HG03135 (cell line): ENCODE data around the gene CMTM8.

ENCODE experiments used
- ATAC-seq: cut with Tn5 transposase; IDR thresholded peaks from one replicate; pipeline ENCODE4 v1.9.1; 2021; ENCODE audit warnings: mild to moderate bottlenecking, moderate library complexity; ENCODE audit not compliant: unreplicated experiment

CMTM8 gene

DNA sequence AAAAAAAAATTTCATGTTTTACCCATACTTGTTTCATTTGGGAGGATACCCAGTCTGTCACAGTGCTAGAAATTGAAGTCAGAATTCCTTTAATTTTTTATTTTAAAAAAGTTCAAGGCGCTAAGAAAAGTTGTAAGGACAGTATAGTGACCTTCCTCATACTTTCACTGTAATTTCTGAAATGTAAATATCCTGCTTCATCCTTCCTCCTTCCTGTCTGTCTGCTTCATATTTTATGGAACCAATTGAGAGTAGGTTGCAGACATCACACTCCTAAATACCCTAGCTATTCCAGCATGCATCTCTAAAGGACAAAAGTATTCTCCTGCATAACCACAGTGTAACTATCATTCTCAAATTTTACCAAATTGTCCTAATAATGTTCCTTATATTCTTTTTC lies 35.8 kb downstream of the CMTM8 start:
- ATAC-seq = no peak

DNA sequence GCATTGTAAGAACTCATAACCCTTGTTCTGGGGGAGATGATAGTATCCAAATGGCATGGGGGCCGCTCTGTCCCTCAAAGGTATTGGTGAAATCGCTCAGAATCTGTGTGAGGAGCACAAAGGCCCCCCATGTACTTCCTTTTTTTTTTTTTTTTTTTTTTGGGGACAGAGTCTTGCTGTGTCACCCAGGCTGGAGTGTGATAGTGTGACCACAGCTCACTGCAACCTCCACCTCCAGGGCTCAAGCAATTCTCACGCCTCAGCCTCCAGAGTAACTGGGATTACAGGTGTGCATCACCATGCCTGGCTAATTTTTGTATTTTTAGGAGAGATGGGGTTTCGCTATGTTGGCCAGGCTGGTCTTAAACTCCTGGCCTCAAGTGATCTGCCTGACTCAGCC lies 37.0 kb downstream of the CMTM8 start:
- no peak for ATAC-seq

DNA sequence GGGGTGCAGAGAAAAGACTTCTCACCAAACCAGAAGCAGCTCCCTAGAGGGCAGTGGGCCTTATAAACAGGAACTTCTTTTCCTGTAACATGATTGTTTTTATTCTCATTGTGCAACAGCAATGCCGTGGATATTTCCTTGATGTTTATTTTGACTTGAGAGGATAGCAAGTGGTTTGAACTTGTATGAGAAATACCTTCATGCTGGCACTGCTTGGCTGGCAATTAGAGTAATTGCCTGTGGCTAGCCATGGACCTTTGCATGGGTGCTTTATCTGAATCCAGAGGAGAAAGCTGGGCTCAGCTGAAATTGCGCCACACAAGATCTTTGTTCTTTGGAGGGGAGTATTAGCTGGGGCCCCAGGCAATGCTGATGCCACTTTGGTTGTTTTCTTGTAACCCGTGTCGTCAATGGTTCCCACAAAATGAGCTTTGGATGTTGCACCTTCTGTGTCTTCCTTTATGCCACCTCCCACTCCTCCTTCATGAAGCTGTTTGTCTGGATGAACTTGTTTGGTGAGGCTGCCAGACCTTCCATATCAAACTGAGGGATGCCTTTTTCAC lies 37.9 kb downstream of the CMTM8 start:
- no peak for ATAC-seq

DNA sequence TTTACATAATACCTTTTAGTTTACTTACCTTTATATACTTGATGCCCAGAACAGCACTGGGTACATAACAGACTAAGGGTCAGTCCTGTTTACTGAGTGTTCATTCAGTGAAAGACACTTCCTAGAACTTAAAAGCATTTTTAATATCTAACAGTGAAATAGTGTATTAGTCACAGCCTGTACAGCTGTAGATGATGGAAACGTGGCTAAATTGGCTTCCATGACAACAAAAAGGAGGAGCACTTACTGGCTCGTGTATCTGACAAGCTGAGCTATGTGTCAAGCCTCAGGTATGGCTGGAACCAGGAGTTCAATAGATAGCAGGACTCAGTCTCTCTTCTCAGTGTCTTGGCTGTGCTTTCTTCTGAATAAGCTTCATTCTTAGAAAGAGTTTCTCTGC lies 40.2 kb downstream of the CMTM8 start:
- ATAC-seq = no peak

DNA sequence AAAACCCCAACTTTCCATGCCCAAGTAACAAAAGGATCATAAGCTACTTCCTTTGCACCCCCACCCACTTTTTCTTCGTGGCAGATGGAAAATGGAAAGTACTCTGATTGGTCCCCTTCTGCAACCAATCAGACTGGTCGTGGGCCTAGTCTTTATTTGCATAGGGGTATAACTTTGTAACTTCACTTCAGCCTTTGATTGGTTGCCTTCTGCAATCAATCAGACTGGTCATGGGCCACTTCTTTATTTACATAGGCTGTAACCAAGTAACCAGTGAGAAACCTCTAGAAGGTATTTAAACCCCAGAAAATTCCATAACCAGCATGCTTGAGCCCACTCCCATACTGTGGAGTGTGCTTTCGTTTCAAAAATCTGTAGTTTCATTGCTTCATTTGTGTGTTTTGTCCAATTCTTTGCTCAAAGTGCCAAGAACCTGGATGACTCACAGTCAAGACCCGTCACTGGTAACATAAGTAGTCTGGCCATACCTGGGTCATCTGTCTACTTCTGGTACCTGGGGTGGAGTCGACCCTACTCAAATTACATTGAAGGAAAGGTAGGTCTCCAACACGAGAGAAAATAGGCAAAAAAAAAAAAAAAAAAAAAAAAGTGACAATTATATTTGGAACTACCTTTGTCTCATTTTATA lies 41.9 kb downstream of the CMTM8 start:
- ATAC-seq = no peak

DNA sequence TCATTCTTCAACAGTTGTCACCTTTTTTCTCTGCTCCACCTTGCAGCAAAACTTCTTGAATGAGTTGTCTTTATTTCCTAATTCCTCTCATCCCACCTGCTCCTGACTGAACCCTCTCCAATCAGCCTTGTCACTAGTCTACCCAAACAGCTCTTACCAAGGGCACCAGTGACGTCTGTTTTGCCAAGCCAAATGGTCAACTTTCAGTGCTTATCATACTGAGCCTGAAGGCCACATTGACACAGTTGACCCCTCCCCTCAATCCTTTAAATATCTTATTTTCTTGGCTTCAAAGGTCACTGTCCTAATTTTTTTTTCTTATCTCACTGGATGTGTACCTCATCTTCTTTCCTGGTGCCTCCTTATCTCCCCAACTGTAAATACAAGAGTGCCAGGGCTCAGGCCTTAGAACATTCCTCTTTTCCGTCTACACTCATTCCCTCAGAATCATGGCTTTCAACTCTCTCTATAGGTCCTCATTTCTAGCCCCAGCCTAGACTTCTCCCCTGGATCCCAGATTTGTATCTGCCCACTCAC lies 43.2 kb downstream of the CMTM8 start:
- ATAC-seq = no peak

DNA sequence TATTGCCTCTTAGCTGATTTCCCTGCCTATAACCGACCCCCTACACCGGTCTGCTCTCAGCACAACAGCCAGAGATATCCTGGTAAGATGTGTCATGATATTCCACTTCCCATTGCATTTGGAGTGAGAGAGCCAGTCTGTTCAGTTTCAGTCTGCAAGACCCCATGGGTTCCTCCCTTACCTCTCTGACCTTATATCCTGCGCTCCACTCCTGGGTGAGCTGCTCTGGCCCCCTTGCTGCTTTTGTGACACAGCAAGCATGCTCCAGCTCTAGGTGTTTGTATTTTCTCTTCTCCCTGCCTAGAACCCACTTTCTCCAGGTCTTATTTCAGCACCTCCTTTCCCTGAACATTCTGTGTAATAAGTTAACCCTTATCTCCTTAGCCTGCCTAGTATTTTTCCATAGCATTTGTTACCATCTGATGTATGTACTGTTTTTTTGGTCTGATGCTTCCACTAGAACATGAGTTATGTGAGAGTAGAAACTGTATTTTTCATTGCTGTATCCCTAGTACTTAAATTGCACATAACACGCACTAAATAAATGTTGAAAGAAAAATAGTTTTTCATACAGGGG lies 44.2 kb downstream of the CMTM8 start:
- no peak for ATAC-seq

DNA sequence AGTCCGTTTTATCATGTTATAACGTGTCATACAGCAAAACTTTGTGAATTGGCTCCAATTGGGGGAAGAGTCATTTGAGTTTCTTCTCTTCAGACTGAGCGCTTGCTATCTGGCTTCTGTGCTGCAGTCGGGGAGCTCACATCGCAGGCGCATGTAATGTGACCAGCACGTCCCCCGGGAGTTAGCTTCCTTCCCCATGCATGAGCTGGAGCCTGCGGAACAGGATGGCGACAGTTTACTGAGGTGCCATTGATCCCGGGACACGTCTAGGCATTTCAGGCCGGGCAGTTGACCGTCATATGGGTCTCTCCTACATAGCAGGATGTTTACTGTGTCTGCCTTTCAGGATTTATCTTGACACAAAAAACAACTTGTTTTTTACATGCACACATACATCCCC lies 44.8 kb downstream of the CMTM8 start:
- ATAC-seq = no peak

DNA sequence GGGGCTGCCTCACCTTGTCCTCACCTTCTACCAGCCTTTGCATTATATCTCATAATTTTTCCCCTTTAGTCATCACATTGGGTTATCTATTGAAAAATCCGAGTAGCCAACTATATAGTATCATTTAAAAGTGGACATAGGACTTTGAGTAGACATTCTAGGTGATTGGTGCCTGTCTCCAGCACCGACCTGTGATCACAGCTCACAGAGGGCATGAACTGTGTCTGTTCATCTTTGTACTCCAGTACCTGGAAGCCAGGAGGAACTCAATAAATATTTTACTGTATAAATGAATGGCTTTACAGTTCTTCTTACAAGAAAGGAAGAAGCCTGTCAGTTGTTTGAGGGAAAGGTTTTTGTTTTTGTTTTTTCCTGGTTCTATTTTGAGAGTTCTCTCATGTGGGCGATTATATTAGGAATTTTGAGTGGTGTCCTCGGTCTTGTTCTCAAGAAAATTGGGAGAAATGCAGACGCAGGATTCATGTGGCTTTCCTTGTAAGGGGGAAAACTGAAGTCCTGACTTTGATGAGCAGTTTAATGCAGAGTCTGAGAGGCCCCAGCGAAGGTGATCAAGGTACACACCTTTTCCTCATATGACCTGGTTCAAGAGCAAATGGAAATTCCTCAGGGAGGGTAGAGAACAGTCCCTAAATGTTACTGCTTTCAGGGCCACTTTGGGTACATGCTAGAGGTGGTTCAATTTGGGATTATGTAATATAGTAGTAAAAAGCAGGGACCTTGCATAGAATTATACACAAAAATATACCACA lies 46.1 kb downstream of the CMTM8 start:
- no peak for ATAC-seq

DNA sequence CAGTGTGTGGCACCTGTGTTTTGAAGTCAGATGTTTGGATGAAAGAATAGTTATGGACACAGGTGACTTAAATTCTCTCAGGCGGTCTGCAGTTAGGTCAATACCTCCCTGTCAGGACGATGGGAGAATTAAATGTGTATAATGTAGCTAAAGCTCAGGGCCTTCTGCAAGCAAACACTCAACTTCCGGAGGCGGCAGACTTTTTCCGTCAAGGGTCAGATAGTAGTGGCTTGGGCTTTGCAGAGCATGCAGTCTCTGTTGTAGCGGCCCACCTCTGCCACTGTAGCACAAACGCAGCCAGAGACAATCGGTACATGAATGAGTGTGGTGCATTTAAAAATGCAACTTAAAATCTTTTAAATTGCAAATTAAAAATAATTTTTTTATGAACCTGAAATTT lies 47.4 kb downstream of the CMTM8 start:
- ATAC-seq = no peak

DNA sequence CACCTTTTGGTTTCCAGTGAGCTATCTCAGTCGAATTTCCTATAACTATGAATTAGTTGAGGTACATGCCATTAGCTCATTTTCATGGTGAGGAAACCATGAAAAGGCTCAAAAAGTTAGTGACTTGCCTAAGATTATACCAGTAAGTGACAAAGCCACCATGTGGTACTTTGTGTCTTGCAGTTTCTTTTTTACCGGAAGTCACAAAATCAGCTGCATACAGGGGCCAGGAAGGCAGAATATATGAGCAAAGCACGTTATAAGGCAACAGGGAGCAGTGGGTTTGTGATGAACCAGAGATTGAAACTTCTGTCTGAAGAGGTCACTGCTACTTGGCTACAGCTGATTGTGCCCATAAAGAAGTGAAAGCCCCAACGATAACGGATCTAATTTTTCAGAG lies 50.3 kb downstream of the CMTM8 start:
- ATAC-seq = no peak

DNA sequence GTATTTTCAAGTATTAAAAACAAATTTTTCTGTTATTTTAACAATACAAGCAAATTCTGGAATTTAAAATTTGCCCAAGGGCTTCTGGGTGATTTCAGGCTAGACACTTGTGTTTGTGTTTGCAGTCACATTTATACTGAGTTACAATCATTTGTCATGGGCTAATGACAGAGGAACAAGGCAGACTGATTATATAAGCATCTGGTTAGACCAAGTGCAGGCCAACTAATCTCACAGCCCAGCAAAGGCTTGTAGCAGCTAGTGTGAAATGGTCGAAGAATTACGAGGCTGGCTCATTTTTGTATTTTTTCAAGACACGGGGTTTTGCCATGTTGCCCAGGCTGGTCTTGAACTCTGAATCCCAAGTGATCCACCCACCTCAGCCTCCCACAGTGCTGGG lies 52.1 kb downstream of the CMTM8 start:
- no peak for ATAC-seq

DNA sequence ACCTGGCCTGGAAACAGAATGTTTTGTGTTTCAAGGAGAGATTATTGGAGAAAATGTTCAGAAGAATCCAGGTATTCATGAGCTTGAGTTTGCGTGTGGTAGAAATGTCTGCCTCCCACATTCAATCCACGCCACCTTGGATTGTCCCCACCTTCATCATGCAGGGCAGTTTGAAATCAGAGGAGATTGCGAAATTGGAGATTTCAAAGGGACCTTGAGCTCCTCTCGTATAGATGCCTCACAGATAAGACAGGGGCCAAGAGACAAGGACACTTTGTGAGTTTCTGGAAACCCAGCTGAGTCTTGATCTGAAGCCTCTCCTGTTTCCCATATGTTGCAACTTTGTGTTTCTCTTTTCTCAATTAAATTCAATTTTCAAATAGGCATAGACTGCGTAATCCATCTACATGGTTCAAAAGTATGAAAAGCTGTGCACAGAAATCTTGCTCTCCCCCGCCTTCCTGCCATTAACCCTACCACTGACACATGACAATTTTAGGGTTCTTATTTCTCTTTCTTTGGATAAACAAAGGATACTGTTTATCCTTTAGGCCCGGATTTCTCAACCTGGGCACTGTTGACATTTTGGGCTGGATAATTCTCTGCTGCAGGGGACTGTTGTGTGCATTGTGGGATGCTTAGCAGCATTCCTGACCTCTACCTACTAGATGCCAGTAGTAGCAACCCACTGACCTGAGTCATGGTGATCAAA lies 53.8 kb downstream of the CMTM8 start:
- no peak for ATAC-seq

DNA sequence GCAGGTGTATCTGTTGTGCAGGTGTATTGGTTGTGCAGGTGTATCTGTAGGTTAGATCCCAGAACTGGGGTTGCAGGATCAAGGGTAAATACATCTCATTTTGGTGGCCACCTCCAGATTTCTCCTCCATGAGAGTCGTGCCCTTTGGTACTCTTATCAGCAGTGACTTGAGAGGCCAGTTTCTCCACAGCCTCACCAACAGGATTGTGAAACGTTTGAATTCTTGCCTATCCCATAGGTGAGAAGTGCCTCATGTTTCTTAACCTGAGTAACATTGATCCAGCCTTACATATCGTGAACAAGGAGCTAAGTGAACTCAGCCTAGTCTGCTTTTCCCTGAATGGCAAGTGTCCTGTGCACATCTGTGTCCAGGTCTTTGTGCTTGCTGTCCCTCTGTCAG lies 55.4 kb downstream of the CMTM8 start:
- no peak for ATAC-seq

DNA sequence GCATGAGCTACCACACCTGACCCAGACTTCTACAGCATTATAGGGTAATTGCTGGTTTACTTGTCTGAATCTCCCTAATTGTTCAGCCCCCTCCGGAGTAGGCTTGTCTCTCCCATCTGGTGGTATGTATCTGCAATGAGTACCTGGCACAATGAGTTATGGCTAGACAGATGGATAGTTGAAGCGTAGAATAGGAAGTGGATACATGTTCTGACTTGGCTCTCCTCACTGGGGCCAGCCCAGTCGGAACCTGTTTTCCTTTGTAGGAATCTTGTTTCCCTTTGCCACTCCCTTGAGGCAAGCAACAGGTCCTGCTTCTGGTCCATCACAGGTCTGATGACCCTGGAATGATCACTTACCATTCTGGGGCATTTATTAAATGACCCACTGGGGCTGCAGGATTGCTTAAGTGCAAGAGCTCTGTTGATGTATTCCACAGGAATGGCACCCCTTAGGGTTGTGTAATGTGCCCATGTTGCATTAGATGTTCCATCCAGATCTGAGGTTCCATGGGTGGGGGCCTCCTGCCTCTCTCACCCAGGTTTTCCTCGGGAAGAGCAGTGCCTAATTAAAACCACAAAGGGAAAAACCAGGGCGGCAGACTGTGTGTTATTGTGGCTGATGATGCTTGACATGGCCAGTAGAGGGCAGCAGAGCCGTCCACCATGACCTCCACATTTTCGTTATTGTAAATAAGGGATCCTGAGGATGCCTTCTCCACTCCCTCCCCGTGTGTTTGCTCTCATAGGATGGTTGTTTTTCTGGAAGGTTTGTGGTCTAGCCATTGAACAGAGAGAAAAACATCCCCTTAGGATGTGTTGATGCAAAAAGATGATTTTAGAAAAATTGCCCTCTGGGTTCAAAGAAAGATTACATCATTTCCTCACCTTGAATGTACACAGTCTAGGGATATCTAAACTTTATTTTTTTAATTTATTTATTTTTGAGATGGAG lies 58.0 kb downstream of the CMTM8 start:
- ATAC-seq = no peak

DNA sequence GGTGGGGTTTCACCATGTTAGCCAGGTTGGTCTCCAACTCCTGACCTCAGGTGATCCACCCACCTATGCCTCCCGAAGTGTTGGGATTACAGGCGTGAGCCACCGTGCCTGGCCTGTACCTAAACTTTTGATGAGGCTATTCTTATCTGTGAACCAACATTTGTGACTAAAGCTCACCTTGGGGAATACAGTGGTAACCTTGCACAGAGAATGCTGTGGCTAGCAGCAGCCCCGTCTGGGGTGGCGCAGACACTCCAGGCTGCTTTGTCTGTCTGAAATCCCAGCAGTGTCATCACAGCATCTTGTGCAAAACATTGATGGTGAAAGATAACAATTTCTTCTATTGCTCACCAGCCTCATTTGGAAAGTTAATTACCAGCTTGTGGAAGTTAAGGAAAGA lies 58.9 kb downstream of the CMTM8 start:
- ATAC-seq = no peak

DNA sequence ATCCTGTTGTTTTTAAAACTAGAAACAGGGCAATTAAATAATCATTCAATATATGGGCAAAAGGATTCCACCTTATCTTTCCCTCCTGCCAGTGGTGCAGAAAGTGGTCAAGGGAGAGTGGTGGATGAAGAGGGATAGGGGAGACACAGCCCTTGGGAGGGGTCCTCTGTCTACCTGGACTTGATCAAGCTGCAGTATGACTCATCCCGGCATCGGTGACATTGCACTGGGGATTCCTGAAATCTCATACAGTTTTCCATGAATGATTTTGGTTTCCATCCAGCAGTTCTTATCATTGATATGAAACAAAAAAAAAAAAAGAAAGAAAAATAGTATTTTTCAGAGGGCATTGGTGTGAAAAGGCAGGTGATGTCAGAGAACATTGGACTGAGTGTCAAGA lies 62.9 kb downstream of the CMTM8 start:
- ATAC-seq = no peak

DNA sequence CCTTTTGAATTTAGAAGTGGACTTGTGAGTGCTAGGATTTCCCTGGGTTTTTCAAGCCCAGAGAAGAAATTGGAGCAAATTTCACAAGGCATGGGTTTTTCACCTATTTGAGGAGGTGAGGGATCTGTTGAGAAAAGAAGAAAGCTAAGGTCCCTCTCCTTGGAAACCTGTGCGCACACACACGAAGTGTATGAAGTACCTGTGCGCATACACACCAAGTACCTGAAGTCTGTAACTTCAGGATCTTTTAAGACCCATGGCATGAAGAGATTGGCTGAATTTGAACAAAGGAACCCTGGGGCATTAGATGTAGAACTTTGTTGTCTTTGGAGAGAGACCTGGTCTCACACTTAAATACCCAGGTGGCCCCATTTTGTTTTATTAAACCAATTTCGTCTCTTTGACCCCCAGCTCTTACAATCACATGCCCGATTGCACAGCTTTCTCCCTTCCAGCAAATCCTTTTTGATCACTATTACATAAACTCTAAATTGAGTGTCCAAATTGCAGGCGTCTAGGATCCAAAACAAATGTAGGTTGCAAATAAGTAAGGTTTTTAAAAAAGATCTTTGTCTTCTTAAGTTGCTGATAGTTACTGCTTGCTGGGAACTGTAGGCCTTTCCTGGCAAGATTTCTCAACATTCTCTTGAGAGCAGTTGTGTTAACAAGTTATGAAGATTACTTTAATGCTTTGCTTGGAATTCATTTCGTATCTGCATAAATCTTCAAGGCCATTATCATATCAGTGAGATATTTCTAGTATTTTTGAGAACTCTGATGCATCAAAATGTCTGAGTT lies 64.3 kb downstream of the CMTM8 start:
- no peak for ATAC-seq

DNA sequence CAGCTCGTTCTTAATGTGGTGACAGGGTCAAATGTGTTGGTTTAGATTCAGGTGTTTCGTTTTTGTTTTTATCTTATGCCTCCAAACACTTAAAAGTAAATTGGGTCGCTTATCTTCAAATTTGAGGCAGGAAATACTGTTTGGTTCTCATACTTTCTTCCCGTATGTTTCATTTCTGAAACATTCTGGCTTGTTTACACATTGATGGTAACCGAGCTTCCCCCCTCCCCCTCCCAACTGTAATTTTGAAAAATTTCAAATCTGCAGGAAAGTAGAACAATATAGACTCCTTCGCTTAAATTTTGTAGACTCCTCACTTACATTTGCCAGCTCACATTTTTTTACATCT lies 64.9 kb downstream of the CMTM8 start:
- no peak for ATAC-seq
